NOMO-1 treated with dmso at 0.1 percent for 144 hours (cell line): ENCODE measurements around the gene ZNF793.

ENCODE experiments used
- DNase-seq: peaks from one replicate; lab custom pipeline; 2025; ENCODE audit not compliant: unreplicated experiment; lab: John Stamatoyannopoulos, UW

Gene ZNF793

DNA sequence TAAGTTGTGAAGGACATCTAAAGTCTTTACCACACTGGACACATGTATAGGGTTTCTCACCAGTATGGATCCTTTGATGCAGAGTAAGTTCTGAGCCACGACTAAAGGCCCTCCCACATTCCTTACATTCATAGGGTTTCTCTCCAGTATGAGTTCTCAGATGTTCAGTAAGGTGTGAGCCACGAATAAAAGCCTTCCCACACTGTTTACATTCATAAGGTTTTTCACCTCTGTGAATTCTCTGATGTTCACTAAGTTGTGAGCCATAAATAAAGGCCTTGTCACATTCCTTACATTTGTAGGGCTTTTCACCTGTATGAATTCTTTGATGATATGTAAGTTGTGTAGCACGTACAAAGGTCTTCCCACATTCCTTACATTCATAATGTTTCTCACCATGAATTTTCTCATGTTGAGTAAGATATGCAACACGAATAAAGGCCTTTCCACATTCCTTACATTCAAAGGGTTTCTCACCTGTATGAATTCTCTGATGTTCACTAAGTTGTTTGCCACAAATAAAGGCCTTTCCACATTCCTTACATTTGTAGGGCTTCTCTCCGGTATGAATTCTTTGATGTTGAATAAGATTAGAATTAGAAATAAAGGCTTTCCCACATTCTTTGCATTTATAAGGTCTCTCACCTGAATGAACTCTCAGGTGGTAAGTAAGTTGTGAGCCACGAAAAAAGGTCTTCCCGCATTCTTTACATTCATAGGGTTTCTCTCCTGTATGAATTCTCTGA, 58.1 kb downstream of the ZNF793 start:
- DNase-seq: no peak

DNA sequence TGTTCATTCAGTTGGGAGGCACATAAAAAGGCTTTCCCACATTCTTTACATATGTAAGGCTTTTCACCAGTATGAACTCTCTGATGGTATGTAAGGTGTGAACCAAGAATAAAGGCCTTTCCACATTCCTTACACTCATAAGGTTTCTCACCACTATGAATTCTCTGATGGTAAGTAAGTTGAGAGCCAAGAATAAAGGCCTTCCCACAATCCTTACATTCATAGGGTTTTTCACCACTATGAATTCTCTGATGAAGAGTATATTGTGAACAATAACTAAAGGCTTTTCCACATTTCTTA, 58.6 kb downstream of the ZNF793 start:
- no peak for DNase-seq

DNA sequence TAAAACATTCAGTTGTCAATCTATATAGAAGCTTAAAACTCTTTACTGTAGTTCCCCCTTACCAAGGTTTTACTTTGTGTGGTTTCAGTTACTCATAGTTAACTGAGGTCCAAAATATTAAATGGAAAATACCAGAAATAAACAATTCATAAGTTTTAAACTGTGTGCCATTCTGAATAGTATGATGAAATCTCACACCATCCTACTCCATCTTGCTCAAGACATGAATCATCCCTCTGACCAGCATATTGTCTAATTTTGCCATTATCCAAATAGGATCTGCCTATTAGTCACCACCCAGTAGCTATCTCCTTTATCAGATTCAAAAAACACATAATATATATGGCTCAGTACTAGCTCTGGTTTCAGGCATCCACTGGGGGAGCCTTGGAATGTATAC, 65.5 kb downstream of the ZNF793 start:
- DNase-seq: no peak

DNA sequence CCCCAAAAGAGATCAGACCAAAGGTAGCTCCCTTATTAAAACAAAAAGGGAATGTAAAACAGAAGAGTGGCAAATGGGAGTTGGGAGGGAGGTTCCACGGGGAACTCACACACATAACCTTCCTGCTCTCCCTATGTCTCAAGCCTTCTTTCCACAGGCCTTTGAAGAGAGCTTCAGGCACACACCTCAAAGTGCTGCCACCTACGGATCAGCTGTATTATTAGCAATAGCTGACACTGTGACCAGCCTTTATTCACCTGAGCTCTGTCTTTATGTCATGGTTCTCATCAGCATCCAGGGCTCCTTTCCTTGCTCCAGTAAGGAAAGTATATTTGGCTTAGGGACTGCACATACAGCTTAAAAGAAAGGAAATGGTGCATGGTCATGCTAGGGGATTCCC, 76.6 kb downstream of the ZNF793 start:
- DNase-seq: no peak
